ENCODE results near the gene RAPSN.
A peak's percentile ranks its signal among the peaks of the same experiment; 100 is the strongest.

Gene RAPSN

GRCh38 chr11:47448566-47449427, at the start of gene RAPSN:
Gene RAPSN (minus strand): TSS chr11:47449136. CDS start chr11:47448964, 172 bp downstream.
- TF ChIP-seq CTCF (IDR thresholded peaks at IDR 0.05; ENCODE audit: control insufficient read depth, insufficient read depth, low read depth, low read length, missing control alignments), result no peak
- DNase-seq (ENCODE audit: low read depth), result no peak
- no peak within 1 kb of the TSS for H3K4me3 ChIP-seq (ENCODE audit: control insufficient read depth, low read depth, low read length)

GRCh38 chr11:47498149-47498548, 49.2 kb upstream of the RAPSN start:
- no peak for DNase-seq (ENCODE audit: low read depth)
- TF ChIP-seq CTCF (IDR thresholded peaks at IDR 0.05; ENCODE audit: control insufficient read depth, insufficient read depth, low read depth, low read length, missing control alignments), result no peak
- no peak overlapping the region for H3K4me3 ChIP-seq (ENCODE audit: control insufficient read depth, low read depth, low read length)

- TF ChIP-seq CTCF (IDR thresholded peaks at IDR 0.05; ENCODE audit: control insufficient read depth, insufficient read depth, low read depth, low read length, missing control alignments), result no peak
Measured at GRCh38 chr11:47496808-47497207, 47.9 kb upstream of the RAPSN start.

GRCh38 chr11:47495856-47496217, 46.9 kb upstream of the RAPSN start:
- no peak overlapping the region for H3K4me3 ChIP-seq (ENCODE audit: control insufficient read depth, low read depth, low read length)
- TF ChIP-seq CTCF (IDR thresholded peaks at IDR 0.05; ENCODE audit: control insufficient read depth, insufficient read depth, low read depth, low read length, missing control alignments), result no peak
- DNase-seq (ENCODE audit: low read depth), result no peak

More at GRCh38 chr11:47496808-47497207, 47.9 kb upstream of the RAPSN start:
- H3K4me3 ChIP-seq (ENCODE audit: control insufficient read depth, low read depth, low read length), result no peak overlapping the region
- no peak for DNase-seq (ENCODE audit: low read depth)

- DNase-seq (ENCODE audit: low read depth), result peak; percentile 83
- no peak overlapping the region for H3K4me3 ChIP-seq (ENCODE audit: control insufficient read depth, low read depth, low read length)
- TF ChIP-seq CTCF (IDR thresholded peaks at IDR 0.05; ENCODE audit: control insufficient read depth, insufficient read depth, low read depth, low read length, missing control alignments), result no peak
Measured at GRCh38 chr11:47495011-47495855, 46.3 kb upstream of the RAPSN start.

- DNase-seq (ENCODE audit: low read depth), result no peak
- TF ChIP-seq CTCF (IDR thresholded peaks at IDR 0.05; ENCODE audit: control insufficient read depth, insufficient read depth, low read depth, low read length, missing control alignments), result no peak
- H3K4me3 ChIP-seq (ENCODE audit: control insufficient read depth, low read depth, low read length), result no peak overlapping the region
Measured at GRCh38 chr11:47489395-47489755, 40.4 kb upstream of the RAPSN start.

Measured in AG09309 (cell line).